ENCODE results near the gene GPX2.
"Not testable (repeated sequence)": the region's sequence is repeated elsewhere in the genome, so short reads cannot be mapped to it uniquely, and the experiment has no call there.

The GPX2 gene

GRCh38 chr14:64913477-64913876 lies 29.1 kb downstream of the GPX2 start:
- DNase-seq, ATAC-seq: not testable (repeated sequence)

- ATAC-seq (no peak), DNase-seq (no peak)
Measured at GRCh38 chr14:64912261-64912660, 30.3 kb downstream of the GPX2 start.

- DNase-seq (no peak), ATAC-seq (no peak)
Measured at GRCh38 chr14:64910847-64911495, 31.6 kb downstream of the GPX2 start.

- ATAC-seq (no peak), DNase-seq (no peak)
Measured at GRCh38 chr14:64906022-64906421, 36.5 kb downstream of the GPX2 start.

- DNase-seq (no peak), ATAC-seq (no peak)
Measured at GRCh38 chr14:64899958-64900357, 42.6 kb downstream of the GPX2 start.

GRCh38 chr14:64891839-64892375 lies 50.6 kb downstream of the GPX2 start:
- DNase-seq, result peak; percentile 14
- ATAC-seq, result peak; percentile 63

GRCh38 chr14:64891173-64891838 lies 51.2 kb downstream of the GPX2 start:
- DNase-seq (no peak), ATAC-seq (no peak)

GRCh38 chr14:64889352-64889751 lies 53.2 kb downstream of the GPX2 start:
- no peak for ATAC-seq
- no peak for DNase-seq

All from stimulated activated naive CD8-positive, alpha-beta T cell treated with anti-CD3 and anti-CD28 coated beads, Interleukin-15, Interleukin-2, amounts not matched to agents 100 U/mL and 50 U/mL, for 24 hours (primary cell).